ENCODE results near the gene RBMXL3.

Gene RBMXL3

GRCh38 chrX:115233497-115234455 lies 44.6 kb downstream of the RBMXL3 start, which contains the start of gene LRCH2:
LRCH2 (minus strand) TSS chrX:115234096; CDS start chrX:115234041, 55 bp downstream.
- no peak for DNase-seq

GRCh38 chrX:115234461-115234860 lies 45.3 kb downstream of the RBMXL3 start:
- no peak for DNase-seq

- DNase-seq, result no peak
Observed at GRCh38 chrX:115236560-115236959, 47.4 kb downstream of the RBMXL3 start.

- no peak for DNase-seq
Observed at GRCh38 chrX:115237056-115237455, 47.8 kb downstream of the RBMXL3 start.
